ENCODE results near the gene SBK3. TPM values are rescaled to one million over a fixed set of nuclear protein-coding genes. Genes with fewer than 3 reads are reported as not detected.

SBK3 gene
- total RNA-seq, 1 experiment from 2014 or later, result 4.0 TPM

DNA sequence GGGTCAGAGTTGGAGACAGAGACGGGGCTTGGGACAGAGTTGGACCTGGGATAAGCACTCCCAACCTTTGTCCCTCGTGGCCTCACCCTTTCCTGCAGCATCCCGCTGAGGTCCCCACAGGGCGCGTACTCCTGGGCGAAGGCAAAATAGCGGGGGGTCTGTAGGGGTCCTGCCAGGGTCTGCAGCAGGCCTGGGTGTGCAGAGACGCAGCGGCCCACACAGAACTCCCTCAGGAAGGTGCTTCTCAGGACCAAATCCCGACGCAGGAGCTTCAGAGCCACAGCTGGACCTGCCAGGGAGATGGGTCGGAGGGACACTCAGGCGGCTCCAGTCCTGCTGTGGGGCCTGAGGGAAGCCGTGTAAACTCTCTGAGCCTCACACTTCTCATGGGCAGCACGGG, 1.3 kb downstream of the SBK3 start:
- no peak overlapping the region for H3K4me3 ChIP-seq (ENCODE audit: low read depth in 2 of 2, low read length in 2 of 2)
- TF ChIP-seq, protein P1, sequence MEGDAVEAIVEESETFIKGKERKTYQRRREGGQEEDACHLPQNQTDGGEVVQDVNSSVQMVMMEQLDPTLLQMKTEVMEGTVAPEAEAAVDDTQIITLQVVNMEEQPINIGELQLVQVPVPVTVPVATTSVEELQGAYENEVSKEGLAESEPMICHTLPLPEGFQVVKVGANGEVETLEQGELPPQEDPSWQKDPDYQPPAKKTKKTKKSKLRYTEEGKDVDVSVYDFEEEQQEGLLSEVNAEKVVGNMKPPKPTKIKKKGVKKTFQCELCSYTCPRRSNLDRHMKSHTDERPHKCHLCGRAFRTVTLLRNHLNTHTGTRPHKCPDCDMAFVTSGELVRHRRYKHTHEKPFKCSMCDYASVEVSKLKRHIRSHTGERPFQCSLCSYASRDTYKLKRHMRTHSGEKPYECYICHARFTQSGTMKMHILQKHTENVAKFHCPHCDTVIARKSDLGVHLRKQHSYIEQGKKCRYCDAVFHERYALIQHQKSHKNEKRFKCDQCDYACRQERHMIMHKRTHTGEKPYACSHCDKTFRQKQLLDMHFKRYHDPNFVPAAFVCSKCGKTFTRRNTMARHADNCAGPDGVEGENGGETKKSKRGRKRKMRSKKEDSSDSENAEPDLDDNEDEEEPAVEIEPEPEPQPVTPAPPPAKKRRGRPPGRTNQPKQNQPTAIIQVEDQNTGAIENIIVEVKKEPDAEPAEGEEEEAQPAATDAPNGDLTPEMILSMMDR (IDR thresholded peaks at IDR 0.05), result no peak
- no peak for TF ChIP-seq SIN3A (IDR thresholded peaks at IDR 0.05; ENCODE audit: borderline replicate concordance, insufficient read depth, low read depth, low read length)
- TF ChIP-seq TCF7L2 (IDR thresholded peaks at IDR 0.05; ENCODE audit: low read depth, low read length), result no peak
- no peak for TF ChIP-seq POLR2AphosphoS5 (IDR thresholded peaks at IDR 0.05; ENCODE audit: low read depth, low read length)
- no peak for TF ChIP-seq REST (IDR thresholded peaks at IDR 0.05; ENCODE audit: insufficient read depth in 1 of 2, low read depth in 2 of 2, low read length in 1 of 2)
- no peaks in the 10 kb centered on the region for H3K36me3 ChIP-seq (ENCODE audit: control insufficient read depth, insufficient read depth, low read length)
- no peak for ATAC-seq
- no peak for DNase-seq (ENCODE audit: low read depth, low spot score)
- no peak overlapping the region for H3K27ac ChIP-seq (ENCODE audit: low read length)
- BruUV-seq (replicated peaks), result no TSS peak
- intact Hi-C loops (cut with micrococcal nuclease; ENCODE audit: unreplicated experiment) (no loop called here), in situ Hi-C loops (cut with HindIII; ENCODE audit: low pct_unique_long_range_greater_than_20kb, low sequenced_read_pairs) (no loop called here)
- H3K9me3 ChIP-seq (ENCODE audit: control insufficient read depth, insufficient read depth, low read depth, low read length), result no peaks in the 10 kb centered on the region
- POLR2A ChIA-PET, result no interaction called here
- peaks cover 40% of the 10 kb centered on the region for H3K4me1 ChIP-seq (ENCODE audit: control insufficient read depth, insufficient read depth, low read length)
- CTCF ChIA-PET, result interaction anchor here (0.7 kb wide), 1 partner anchor 403 kb away, joined by 3 read pairs; no protein-coding TSS in a partner anchor
- H3K27me3 ChIP-seq (ENCODE audit: control insufficient read depth, insufficient read depth, low read length), result no peaks in the 10 kb centered on the region

DNA sequence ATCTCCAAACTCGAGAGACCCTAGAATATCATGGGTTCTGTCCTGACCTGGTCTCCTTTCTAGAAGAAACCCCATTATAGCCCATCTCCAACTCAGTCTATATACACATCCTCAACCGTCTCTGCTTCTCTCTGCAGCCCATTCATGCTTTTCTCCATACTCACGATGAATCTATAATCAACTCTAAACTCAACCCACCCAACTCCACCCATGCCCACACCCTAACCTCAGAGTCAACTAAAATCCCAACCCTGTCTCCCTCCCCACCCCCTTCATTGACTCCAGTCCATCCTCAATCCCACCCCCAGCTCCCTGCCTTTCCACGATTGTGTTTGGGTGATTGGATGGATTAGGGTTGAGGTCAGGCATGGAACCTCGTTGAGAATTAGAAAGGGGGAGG, 1.8 kb downstream of the SBK3 start:
- Histone ChIP-seq H3K9me3 (ENCODE audit: control insufficient read depth, insufficient read depth, low read depth, low read length) (no peaks in the 10 kb centered on the region), H3K27ac (ENCODE audit: low read length) (no peak overlapping the region), H3K4me3 (ENCODE audit: low read depth in 2 of 2, low read length in 2 of 2) (no peak overlapping the region), H3K27me3 (ENCODE audit: control insufficient read depth, insufficient read depth, low read length) (no peaks in the 10 kb centered on the region), H3K36me3 (ENCODE audit: control insufficient read depth, insufficient read depth, low read length) (no peaks in the 10 kb centered on the region), H3K4me1 (ENCODE audit: control insufficient read depth, insufficient read depth, low read length) (peaks cover 38% of the 10 kb centered on the region)
- in situ Hi-C loops (cut with HindIII; ENCODE audit: low pct_unique_long_range_greater_than_20kb, low sequenced_read_pairs) (no loop called here), intact Hi-C loops (cut with micrococcal nuclease; ENCODE audit: unreplicated experiment) (no loop called here)
- POLR2A ChIA-PET, result no interaction called here
- TF ChIP-seq POLR2AphosphoS5 (IDR thresholded peaks at IDR 0.05; ENCODE audit: low read depth, low read length), result no peak
- TF ChIP-seq REST (IDR thresholded peaks at IDR 0.05; ENCODE audit: insufficient read depth in 1 of 2, low read depth in 2 of 2, low read length in 1 of 2), result no peak
- TF ChIP-seq, protein P1 (IDR thresholded peaks at IDR 0.05), result no peak
- TF ChIP-seq SIN3A (IDR thresholded peaks at IDR 0.05; ENCODE audit: borderline replicate concordance, insufficient read depth, low read depth, low read length), result no peak
- TF ChIP-seq TCF7L2 (IDR thresholded peaks at IDR 0.05; ENCODE audit: low read depth, low read length), result no peak
- DNase-seq (ENCODE audit: low read depth, low spot score), result no peak
- BruUV-seq (replicated peaks), result no TSS peak
- CTCF ChIA-PET, result no interaction called here
- ATAC-seq, result no peak
